ENCODE data around the gene MT1A.

DNA sequence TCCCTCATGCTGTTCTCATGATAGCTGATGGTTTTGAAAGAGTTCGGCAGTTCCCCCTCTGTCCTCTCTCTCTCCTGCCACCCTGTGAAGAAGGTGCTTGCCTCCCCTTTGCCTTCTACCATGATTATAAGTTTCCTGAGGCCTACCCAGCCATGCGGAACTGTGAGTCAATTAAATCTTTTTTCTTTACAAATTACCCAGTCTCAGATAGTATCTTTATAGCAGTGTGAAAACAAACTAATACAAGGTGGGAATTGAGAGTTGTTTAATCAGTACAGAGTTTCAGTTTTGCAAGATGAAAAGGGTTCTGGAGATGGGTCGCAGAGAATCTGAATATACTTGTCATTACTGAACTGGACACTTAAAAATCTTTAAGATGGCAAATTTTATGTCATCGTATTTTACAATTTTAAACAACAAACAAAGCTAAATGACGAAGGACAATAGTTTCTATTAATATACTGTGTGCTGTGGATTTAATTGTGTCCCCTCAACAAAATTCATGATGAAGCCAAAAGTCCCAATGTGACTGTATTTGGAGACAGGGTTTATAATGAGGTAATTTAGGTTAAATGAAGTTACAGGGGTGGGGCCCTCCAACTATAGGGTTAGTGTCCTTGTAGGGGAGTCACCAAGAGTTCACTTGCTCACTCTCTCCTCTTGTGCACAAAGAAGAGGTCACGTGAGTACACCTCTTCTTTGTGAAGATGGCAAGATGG, 44.7 kb upstream of the MT1A start:
- TF ChIP-seq ZNF274 (IDR thresholded peaks at IDR 0.05; ENCODE audit: borderline replicate concordance, extremely low read depth, low read length) (no peak), CEBPB (IDR thresholded peaks at IDR 0.05; ENCODE audit: low read depth, low read length) (no peak), EGR1 (IDR thresholded peaks at IDR 0.05; ENCODE audit: borderline replicate concordance, low read depth, low read length) (no peak), KDM1A (IDR thresholded peaks at IDR 0.05; ENCODE audit: borderline replicate concordance, low read length) (no peak), POLR2A (IDR thresholded peaks at IDR 0.05; ENCODE audit: control extremely low read depth in 1 of 2, low read depth in 2 of 2, low read length in 2 of 2) (no peak), JUN (IDR thresholded peaks at IDR 0.05; ENCODE audit: low read depth, low read length) (no peak), HDAC2 (IDR thresholded peaks at IDR 0.05; ENCODE audit: borderline replicate concordance in 1 of 2, low read depth in 2 of 2, low read length in 2 of 2) (no peak)
- TF ChIP-seq, protein P1, sequence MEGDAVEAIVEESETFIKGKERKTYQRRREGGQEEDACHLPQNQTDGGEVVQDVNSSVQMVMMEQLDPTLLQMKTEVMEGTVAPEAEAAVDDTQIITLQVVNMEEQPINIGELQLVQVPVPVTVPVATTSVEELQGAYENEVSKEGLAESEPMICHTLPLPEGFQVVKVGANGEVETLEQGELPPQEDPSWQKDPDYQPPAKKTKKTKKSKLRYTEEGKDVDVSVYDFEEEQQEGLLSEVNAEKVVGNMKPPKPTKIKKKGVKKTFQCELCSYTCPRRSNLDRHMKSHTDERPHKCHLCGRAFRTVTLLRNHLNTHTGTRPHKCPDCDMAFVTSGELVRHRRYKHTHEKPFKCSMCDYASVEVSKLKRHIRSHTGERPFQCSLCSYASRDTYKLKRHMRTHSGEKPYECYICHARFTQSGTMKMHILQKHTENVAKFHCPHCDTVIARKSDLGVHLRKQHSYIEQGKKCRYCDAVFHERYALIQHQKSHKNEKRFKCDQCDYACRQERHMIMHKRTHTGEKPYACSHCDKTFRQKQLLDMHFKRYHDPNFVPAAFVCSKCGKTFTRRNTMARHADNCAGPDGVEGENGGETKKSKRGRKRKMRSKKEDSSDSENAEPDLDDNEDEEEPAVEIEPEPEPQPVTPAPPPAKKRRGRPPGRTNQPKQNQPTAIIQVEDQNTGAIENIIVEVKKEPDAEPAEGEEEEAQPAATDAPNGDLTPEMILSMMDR (IDR thresholded peaks at IDR 0.05; ENCODE audit: control extremely low read depth in 1 of 3, insufficient read depth in 1 of 3, low read depth in 1 of 3, low read length in 3 of 3): no peak
- TF ChIP-seq, protein P2, sequence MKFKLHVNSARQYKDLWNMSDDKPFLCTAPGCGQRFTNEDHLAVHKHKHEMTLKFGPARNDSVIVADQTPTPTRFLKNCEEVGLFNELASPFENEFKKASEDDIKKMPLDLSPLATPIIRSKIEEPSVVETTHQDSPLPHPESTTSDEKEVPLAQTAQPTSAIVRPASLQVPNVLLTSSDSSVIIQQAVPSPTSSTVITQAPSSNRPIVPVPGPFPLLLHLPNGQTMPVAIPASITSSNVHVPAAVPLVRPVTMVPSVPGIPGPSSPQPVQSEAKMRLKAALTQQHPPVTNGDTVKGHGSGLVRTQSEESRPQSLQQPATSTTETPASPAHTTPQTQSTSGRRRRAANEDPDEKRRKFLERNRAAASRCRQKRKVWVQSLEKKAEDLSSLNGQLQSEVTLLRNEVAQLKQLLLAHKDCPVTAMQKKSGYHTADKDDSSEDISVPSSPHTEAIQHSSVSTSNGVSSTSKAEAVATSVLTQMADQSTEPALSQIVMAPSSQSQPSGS (IDR thresholded peaks at IDR 0.05; ENCODE audit: low read length): no peak

Data from H1 (cell line).